ENCODE results near the gene KRT34.

The KRT34 gene

DNA sequence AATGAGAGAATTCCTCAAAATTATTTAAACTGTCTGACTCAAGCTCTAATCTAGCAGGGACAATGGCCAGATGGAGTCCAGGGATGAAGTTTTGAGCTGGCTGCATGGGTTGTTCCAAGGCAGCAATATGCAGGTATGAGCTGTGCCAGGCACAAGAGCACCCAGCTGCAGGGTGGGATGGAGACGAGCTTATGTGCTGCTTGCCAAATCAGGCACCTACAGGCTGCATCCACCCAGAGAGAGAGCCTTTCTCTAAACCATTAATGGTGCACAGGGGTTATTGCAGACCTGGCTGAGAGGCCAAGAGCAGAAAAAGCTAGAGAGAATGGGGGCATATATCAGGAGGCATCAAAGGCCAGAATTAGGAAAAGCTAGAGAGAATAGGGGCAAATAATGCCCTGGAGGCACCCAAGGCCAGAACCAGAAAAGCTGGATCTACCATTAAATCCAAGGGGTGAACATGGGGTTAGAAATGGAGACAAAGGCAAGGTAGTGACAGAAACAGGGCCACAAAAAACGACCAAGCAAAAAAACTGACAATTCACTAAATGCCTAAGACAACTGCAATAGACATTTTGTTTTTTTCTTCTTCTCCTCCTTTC is 42.4 kb downstream of the KRT34 start:
- Histone ChIP-seq H3K36me3 (ENCODE audit: control insufficient read depth in 2 of 2, insufficient read depth in 1 of 2, low read length in 2 of 2) (no peaks in the 10 kb centered on the region), H3K9me3 (ENCODE audit: control insufficient read depth, insufficient read depth, low read depth, low read length) (no peaks in the 10 kb centered on the region), H3K4me1 (ENCODE audit: control insufficient read depth, insufficient read depth, low read length) (no peaks in the 10 kb centered on the region), H3K4me3 (ENCODE audit: low read depth, low read length) (no peak overlapping the region), H3K27ac (ENCODE audit: extremely low read depth, low read depth, low read length) (no peak overlapping the region)
- CTCF ChIA-PET, result interaction anchor here (0.6 to 1.8 kb wide), 3 partner anchors 11 to 65 kb away, joined by 3 to 16 read pairs (median 7); no protein-coding TSS in a partner anchor
- POLR2A ChIA-PET, result no interaction called here
- no peak for TF ChIP-seq OSR2 (tag by site-specific recombination; IDR thresholded peaks at IDR 0.05)
- TF ChIP-seq, protein P1, sequence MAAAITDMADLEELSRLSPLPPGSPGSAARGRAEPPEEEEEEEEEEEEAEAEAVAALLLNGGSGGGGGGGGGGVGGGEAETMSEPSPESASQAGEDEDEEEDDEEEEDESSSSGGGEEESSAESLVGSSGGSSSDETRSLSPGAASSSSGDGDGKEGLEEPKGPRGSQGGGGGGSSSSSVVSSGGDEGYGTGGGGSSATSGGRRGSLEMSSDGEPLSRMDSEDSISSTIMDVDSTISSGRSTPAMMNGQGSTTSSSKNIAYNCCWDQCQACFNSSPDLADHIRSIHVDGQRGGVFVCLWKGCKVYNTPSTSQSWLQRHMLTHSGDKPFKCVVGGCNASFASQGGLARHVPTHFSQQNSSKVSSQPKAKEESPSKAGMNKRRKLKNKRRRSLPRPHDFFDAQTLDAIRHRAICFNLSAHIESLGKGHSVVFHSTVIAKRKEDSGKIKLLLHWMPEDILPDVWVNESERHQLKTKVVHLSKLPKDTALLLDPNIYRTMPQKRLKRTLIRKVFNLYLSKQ (tag by site-specific recombination; IDR thresholded peaks at IDR 0.05; ENCODE audit: borderline replicate concordance), result no peak
- TF ChIP-seq ZNF223 (tag by site-specific recombination; IDR thresholded peaks at IDR 0.05), result no peak
- TF ChIP-seq ZNF112 (tag by site-specific recombination; IDR thresholded peaks at IDR 0.05), result no peak
- TF ChIP-seq, protein P2, sequence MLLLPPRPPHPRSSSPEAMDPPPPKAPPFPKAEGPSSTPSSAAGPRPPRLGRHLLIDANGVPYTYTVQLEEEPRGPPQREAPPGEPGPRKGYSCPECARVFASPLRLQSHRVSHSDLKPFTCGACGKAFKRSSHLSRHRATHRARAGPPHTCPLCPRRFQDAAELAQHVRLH (tag by site-specific recombination; IDR thresholded peaks at IDR 0.05), result no peak
- no peak for TF ChIP-seq RBAK (tag by site-specific recombination; IDR thresholded peaks at IDR 0.05)
- TF ChIP-seq GLI4 (tag by site-specific recombination; IDR thresholded peaks at IDR 0.05), result no peak
- TF ChIP-seq, protein P3, sequence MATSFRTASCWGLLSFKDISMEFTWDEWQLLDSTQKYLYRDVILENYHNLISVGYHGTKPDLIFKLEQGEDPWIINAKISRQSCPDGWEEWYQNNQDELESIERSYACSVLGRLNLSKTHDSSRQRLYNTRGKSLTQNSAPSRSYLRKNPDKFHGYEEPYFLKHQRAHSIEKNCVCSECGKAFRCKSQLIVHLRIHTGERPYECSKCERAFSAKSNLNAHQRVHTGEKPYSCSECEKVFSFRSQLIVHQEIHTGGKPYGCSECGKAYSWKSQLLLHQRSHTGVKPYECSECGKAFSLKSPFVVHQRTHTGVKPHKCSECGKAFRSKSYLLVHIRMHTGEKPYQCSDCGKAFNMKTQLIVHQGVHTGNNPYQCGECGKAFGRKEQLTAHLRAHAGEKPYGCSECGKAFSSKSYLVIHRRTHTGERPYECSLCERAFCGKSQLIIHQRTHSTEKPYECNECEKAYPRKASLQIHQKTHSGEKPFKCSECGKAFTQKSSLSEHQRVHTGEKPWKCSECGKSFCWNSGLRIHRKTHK (tag by site-specific recombination; IDR thresholded peaks at IDR 0.05), result no peak
- TF ChIP-seq ZNF664 (tag by site-specific recombination; IDR thresholded peaks at IDR 0.05), result no peak
- TF ChIP-seq GLI2 (tag by site-specific recombination; IDR thresholded peaks at IDR 0.05; ENCODE audit: borderline replicate concordance, low read depth), result no peak
- TF ChIP-seq, protein P4, sequence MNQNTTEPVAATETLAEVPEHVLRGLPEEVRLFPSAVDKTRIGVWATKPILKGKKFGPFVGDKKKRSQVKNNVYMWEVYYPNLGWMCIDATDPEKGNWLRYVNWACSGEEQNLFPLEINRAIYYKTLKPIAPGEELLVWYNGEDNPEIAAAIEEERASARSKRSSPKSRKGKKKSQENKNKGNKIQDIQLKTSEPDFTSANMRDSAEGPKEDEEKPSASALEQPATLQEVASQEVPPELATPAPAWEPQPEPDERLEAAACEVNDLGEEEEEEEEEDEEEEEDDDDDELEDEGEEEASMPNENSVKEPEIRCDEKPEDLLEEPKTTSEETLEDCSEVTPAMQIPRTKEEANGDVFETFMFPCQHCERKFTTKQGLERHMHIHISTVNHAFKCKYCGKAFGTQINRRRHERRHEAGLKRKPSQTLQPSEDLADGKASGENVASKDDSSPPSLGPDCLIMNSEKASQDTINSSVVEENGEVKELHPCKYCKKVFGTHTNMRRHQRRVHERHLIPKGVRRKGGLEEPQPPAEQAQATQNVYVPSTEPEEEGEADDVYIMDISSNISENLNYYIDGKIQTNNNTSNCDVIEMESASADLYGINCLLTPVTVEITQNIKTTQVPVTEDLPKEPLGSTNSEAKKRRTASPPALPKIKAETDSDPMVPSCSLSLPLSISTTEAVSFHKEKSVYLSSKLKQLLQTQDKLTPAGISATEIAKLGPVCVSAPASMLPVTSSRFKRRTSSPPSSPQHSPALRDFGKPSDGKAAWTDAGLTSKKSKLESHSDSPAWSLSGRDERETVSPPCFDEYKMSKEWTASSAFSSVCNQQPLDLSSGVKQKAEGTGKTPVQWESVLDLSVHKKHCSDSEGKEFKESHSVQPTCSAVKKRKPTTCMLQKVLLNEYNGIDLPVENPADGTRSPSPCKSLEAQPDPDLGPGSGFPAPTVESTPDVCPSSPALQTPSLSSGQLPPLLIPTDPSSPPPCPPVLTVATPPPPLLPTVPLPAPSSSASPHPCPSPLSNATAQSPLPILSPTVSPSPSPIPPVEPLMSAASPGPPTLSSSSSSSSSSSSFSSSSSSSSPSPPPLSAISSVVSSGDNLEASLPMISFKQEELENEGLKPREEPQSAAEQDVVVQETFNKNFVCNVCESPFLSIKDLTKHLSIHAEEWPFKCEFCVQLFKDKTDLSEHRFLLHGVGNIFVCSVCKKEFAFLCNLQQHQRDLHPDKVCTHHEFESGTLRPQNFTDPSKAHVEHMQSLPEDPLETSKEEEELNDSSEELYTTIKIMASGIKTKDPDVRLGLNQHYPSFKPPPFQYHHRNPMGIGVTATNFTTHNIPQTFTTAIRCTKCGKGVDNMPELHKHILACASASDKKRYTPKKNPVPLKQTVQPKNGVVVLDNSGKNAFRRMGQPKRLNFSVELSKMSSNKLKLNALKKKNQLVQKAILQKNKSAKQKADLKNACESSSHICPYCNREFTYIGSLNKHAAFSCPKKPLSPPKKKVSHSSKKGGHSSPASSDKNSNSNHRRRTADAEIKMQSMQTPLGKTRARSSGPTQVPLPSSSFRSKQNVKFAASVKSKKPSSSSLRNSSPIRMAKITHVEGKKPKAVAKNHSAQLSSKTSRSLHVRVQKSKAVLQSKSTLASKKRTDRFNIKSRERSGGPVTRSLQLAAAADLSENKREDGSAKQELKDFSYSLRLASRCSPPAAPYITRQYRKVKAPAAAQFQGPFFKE (tag by site-specific recombination; IDR thresholded peaks at IDR 0.05; ENCODE audit: borderline replicate concordance), result no peak
- no peak for TF ChIP-seq EGR2 (tag by site-specific recombination; IDR thresholded peaks at IDR 0.05; ENCODE audit: low read depth)
- no peak for TF ChIP-seq KLF9 (tag by site-specific recombination; IDR thresholded peaks at IDR 0.05; ENCODE audit: low read depth)

DNA sequence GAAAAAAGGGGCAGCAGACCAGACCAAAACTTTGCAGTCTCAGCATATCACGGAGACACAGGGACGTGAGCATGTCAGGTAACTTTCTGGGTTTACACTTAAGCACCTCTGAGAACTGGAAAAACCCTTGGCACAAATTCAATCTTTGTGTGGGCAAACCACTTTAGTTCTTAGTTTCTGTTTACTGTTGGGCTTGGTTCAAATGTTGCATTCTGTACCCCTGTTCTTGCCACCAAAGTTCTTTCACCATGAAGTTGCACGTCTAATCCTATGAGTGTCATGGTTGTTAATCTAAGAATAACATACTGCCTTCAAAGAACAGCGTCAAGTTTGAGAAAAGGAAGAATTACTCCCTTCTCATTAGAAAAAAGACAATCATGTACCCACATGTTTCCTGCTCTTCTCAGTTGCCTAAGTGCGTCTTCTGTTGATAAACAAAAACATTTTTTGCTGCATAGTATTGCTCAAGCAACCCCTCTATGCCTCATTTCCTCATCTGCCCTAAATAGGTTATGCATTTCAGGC is 43.1 kb downstream of the KRT34 start:
- H3K4me1 ChIP-seq (ENCODE audit: control insufficient read depth, insufficient read depth, low read length), result no peaks in the 10 kb centered on the region
- no peak for TF ChIP-seq OSR2 (tag by site-specific recombination; IDR thresholded peaks at IDR 0.05)
- no peak for TF ChIP-seq SCRT1 (tag by site-specific recombination; IDR thresholded peaks at IDR 0.05; ENCODE audit: borderline replicate concordance)
- TF ChIP-seq ZNF335 (tag by site-specific recombination; conservative IDR thresholded peaks at IDR 0.05), result no peak
- no peak for TF ChIP-seq ZNF132 (tag by site-specific recombination; IDR thresholded peaks at IDR 0.05; ENCODE audit: borderline replicate concordance)
- TF ChIP-seq, protein P5, sequence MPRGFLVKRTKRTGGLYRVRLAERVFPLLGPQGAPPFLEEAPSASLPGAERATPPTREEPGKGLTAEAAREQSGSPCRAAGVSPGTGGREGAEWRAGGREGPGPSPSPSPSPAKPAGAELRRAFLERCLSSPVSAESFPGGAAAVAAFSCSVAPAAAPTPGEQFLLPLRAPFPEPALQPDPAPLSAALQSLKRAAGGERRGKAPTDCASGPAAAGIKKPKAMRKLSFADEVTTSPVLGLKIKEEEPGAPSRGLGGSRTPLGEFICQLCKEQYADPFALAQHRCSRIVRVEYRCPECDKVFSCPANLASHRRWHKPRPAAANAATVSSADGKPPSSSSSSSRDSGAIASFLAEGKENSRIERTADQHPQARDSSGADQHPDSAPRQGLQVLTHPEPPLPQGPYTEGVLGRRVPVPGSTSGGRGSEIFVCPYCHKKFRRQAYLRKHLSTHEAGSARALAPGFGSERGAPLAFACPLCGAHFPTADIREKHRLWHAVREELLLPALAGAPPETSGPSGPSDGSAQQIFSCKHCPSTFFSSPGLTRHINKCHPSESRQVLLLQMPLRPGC (tag by site-specific recombination; IDR thresholded peaks at IDR 0.05), result no peak
- no peak for TF ChIP-seq ZSCAN23 (tag by site-specific recombination; IDR thresholded peaks at IDR 0.05)
- H3K27ac ChIP-seq (ENCODE audit: extremely low read depth, low read depth, low read length), result no peak overlapping the region
- no peaks in the 10 kb centered on the region for H3K36me3 ChIP-seq (ENCODE audit: control insufficient read depth in 2 of 2, insufficient read depth in 1 of 2, low read length in 2 of 2)
- H3K9me3 ChIP-seq (ENCODE audit: control insufficient read depth, insufficient read depth, low read depth, low read length), result no peaks in the 10 kb centered on the region
- H3K4me3 ChIP-seq (ENCODE audit: low read depth, low read length), result no peak overlapping the region
- ChIA-PET POLR2A (no interaction called here), CTCF (interaction anchor here (0.6 to 1.8 kb wide), 4 partner anchors 9 to 66 kb away, joined by 3 to 7 read pairs (median 4); no protein-coding TSS in a partner anchor)

Data from HEK293 (cell line).